Measurements from ENCODE around the gene SLC35C1. TPM values are rescaled to one million over a fixed set of nuclear protein-coding genes. Genes with fewer than 3 reads are reported as not detected.

The SLC35C1 gene
- total RNA-seq: 8.6 and 8.8 TPM in 2 replicates

GRCh38 chr11:45804761-45805304, at the start of gene SLC35C1:
Gene SLC35C1 (plus strand): TSS chr11:45805149. CDS start chr11:45805802, 653 bp downstream.
- Mint-ChIP-seq H3K36me3 (ENCODE audit: low read depth) (peaks cover 23% of the 10 kb centered on the region), H3K4me1 (peaks cover 41% of the 10 kb centered on the region), H3K27ac (peak within 1 kb of the TSS; percentile 78), H3K4me3 (peak within 1 kb of the TSS; percentile 92), H3K9me3 (no peaks in the 10 kb centered on the region), H3K27me3 (no peaks in the 10 kb centered on the region)
- intact Hi-C loops (cut with micrococcal nuclease): loop anchor here (1.0 to 10.0 kb wide), 13 partner anchors 14 to 1240 kb away; partner anchors contain the start of genes ATG13, CD82, CRY2 and HARBI1
- ChIA-PET POLR2A (interaction anchor here (0.5 to 2.9 kb wide), 7 partner anchors 12 to 147 kb away, joined by 3 to 22 read pairs (median 4); partner anchors contain the start of gene CRY2), CTCF (interaction anchor here (0.6 to 2.4 kb wide), 4 partner anchors 20 to 37 kb away, joined by 5 to 8 read pairs (median 6); no protein-coding TSS in a partner anchor)
- DNase-seq (peak; percentile 95), ATAC-seq (ENCODE audit: low read depth) (peak; percentile 96)
- no peak for TF ChIP-seq CTCF (IDR thresholded peaks at IDR 0.05)

- H3K4me1 Mint-ChIP-seq: no peaks in the 10 kb centered on the region
- ChIA-PET CTCF (interaction anchor here (1.8 kb wide), 1 partner anchor 16 kb away, joined by 6 read pairs; no protein-coding TSS in a partner anchor), POLR2A (no interaction called here)
- H3K27ac Mint-ChIP-seq: no peak overlapping the region
- H3K4me3 Mint-ChIP-seq: no peak overlapping the region
- no peaks in the 10 kb centered on the region for H3K36me3 Mint-ChIP-seq (ENCODE audit: low read depth)
- intact Hi-C loops (cut with micrococcal nuclease): no loop called here
- peaks cover 42% of the 10 kb centered on the region for H3K27me3 Mint-ChIP-seq
- H3K9me3 Mint-ChIP-seq: no peaks in the 10 kb centered on the region
- ATAC-seq (ENCODE audit: low read depth) (no peak), DNase-seq (no peak)
- no peak for TF ChIP-seq CTCF (IDR thresholded peaks at IDR 0.05)
Measured at GRCh38 chr11:45755281-45755859, 49.6 kb upstream of the SLC35C1 start.

GRCh38 chr11:45756384-45757010, 48.5 kb upstream of the SLC35C1 start:
- Mint-ChIP-seq H3K4me3 (no peak overlapping the region), H3K27me3 (peaks cover 33% of the 10 kb centered on the region)

GRCh38 chr11:45757672-45758071, 47.3 kb upstream of the SLC35C1 start:
- Mint-ChIP-seq H3K27me3 (peaks cover 31% of the 10 kb centered on the region), H3K9me3 (no peaks in the 10 kb centered on the region), H3K27ac (no peak overlapping the region), H3K4me3 (no peak overlapping the region), H3K4me1 (no peaks in the 10 kb centered on the region), H3K36me3 (ENCODE audit: low read depth) (no peaks in the 10 kb centered on the region)
- POLR2A ChIA-PET: no interaction called here
- intact Hi-C loops (cut with micrococcal nuclease): no loop called here
- TF ChIP-seq CTCF (IDR thresholded peaks at IDR 0.05): no peak
- ATAC-seq (ENCODE audit: low read depth) (no peak), DNase-seq (no peak)
- CTCF ChIA-PET: no interaction called here

More at GRCh38 chr11:45756384-45757010, 48.5 kb upstream of the SLC35C1 start:
- no peaks in the 10 kb centered on the region for H3K9me3 Mint-ChIP-seq
- H3K4me1 Mint-ChIP-seq: no peaks in the 10 kb centered on the region
- no peak overlapping the region for H3K27ac Mint-ChIP-seq
- TF ChIP-seq CTCF (IDR thresholded peaks at IDR 0.05): no peak
- DNase-seq (no peak), ATAC-seq (ENCODE audit: low read depth) (no peak)
- intact Hi-C loops (cut with micrococcal nuclease): no loop called here
- H3K36me3 Mint-ChIP-seq (ENCODE audit: low read depth): no peaks in the 10 kb centered on the region
- POLR2A ChIA-PET: no interaction called here
- CTCF ChIA-PET: interaction anchor here (1.8 kb wide), 1 partner anchor 15 kb away, joined by 6 read pairs; no protein-coding TSS in a partner anchor

GRCh38 chr11:45761659-45762058, 43.3 kb upstream of the SLC35C1 start:
- POLR2A ChIA-PET: no interaction called here
- H3K4me1 Mint-ChIP-seq: no peaks in the 10 kb centered on the region
- CTCF ChIA-PET: interaction anchor here (0.8 to 0.9 kb wide), 2 partner anchors 10 to 245 kb away, joined by 3 read pairs; no protein-coding TSS in a partner anchor
- peaks cover 35% of the 10 kb centered on the region for H3K27me3 Mint-ChIP-seq
- intact Hi-C loops (cut with micrococcal nuclease): no loop called here
- DNase-seq (no peak), ATAC-seq (ENCODE audit: low read depth) (no peak)
- no peaks in the 10 kb centered on the region for H3K36me3 Mint-ChIP-seq (ENCODE audit: low read depth)
- no peak overlapping the region for H3K27ac Mint-ChIP-seq
- H3K4me3 Mint-ChIP-seq: no peak overlapping the region
- no peak for TF ChIP-seq CTCF (IDR thresholded peaks at IDR 0.05)
- H3K9me3 Mint-ChIP-seq: no peaks in the 10 kb centered on the region
